Natural killer cell (primary cell): ENCODE results near the gene AP3B1. TPM values are rescaled to one million over a fixed set of nuclear protein-coding genes. Genes with fewer than 3 reads are reported as not detected.

Source experiments
- ATAC-seq, 3 donors: fragments of 150-1000 bp in 2 of 3; fragments of 200-7000 bp in 1 of 3; cut with Tn5 transposase; 1 replicate in 1 of 3; 2 replicates in 2 of 3; pipeline ENCODE4 v1.10.0; 2021; ENCODE audit warnings: mild to moderate bottlenecking in 2 of 3, moderate library complexity in 2 of 3
- DNase-seq, 2 donors: peaks; one replicate each; pipeline versions ENCODE4 v3.0.0 to v3.0.0-alpha.2; 2013 to 2021; ENCODE audit warnings: mixed read lengths in 1 of 2
- H3K27ac ChIP-seq: one replicate; pipeline ENCODE4 v1.5.1; 2013; ENCODE audit warnings: mild to moderate bottlenecking, low read length
- H3K27me3 ChIP-seq: one replicate; pipeline ENCODE4 v1.6.1; 2013; ENCODE audit warnings: low read length; ENCODE audit not compliant: control insufficient read depth, insufficient read depth
- H3K36me3 ChIP-seq: one replicate; pipeline ENCODE4 v1.6.1; 2013; ENCODE audit warnings: low read length; ENCODE audit not compliant: control insufficient read depth, insufficient read depth
- H3K4me1 ChIP-seq: one replicate; pipeline ENCODE4 v1.6.1; 2013; ENCODE audit warnings: low read length; ENCODE audit not compliant: control insufficient read depth, insufficient read depth
- H3K4me3 ChIP-seq: one replicate; pipeline ENCODE4 v1.5.1; 2013; ENCODE audit warnings: low read length
- H3K9me3 ChIP-seq: one replicate; pipeline ENCODE4 v1.6.1; 2013; ENCODE audit warnings: low read length; ENCODE audit not compliant: control insufficient read depth, insufficient read depth
- H3K27ac Mint-ChIP-seq, 2 donors: one replicate each; pipeline ENCODE4 v1.8.0; 2022; ENCODE audit warnings: mild to moderate bottlenecking in 2 of 2, mixed read lengths in 2 of 2, moderate library complexity in 1 of 2
- H3K27me3 Mint-ChIP-seq, 2 donors: one replicate each; pipeline ENCODE4 v1.8.0; 2022; ENCODE audit warnings: low read depth in 2 of 2, mixed read lengths in 2 of 2
- H3K36me3 Mint-ChIP-seq: one replicate; pipeline ENCODE4 v1.8.0; 2022; ENCODE audit warnings: mixed read lengths
- H3K4me1 Mint-ChIP-seq, 2 donors: one replicate each; pipeline ENCODE4 v1.8.0; 2022; ENCODE audit warnings: mixed read lengths in 2 of 2
- H3K4me3 Mint-ChIP-seq: one replicate; pipeline ENCODE4 v1.8.0; 2022; ENCODE audit warnings: mild to moderate bottlenecking, moderate library complexity, mixed read lengths
- H3K9me3 Mint-ChIP-seq, 2 donors: one replicate each; pipeline ENCODE4 v1.8.0; 2022; ENCODE audit warnings: mixed read lengths in 2 of 2
- CTCF ChIP-seq: fragments of 200-600 bp; IDR thresholded peaks from one replicate; pipeline ENCODE4 v1.8.0; 2022; ENCODE audit warnings: antibody characterized with exemption
- WGBS: methylation state at CpG from one replicate; pipeline ENCODE4 v1.1.7; 2013; ENCODE audit warnings: missing lambda C conversion rate; ENCODE audit not compliant: insufficient coverage; 5-methylcytosine and 5-hydroxymethylcytosine counted together
- intact Hi-C: fragments of 100-400 bp; cut with micrococcal nuclease; formaldehyde crosslinking; loops from one replicate; pipeline ENCODE4 v1.14.2; 2022
- total RNA-seq, 4 donors: library from RNA; stranded (reverse); fragments of 120-200 nt in 1 of 4; gene quantifications; one replicate each; pipeline versions ENCODE4 v1.2.3 to v1.2.4, GENCODE V29; 2013 to 2022

The AP3B1 gene
- total RNA-seq, 3 donors from 2014 or later (not counting 1 experiment from before 2014, with no cell fraction given) = 48.5 to 58.2 (median 56.2) TPM

- no peaks in the 10 kb centered on the region for H3K9me3 Mint-ChIP-seq
- Histone ChIP-seq H3K27ac (peak overlapping the region; percentile 13), H3K9me3 (no peaks in the 10 kb centered on the region), H3K4me3 (peak overlapping the region; percentile 10), H3K4me1 (no peaks in the 10 kb centered on the region), H3K36me3 (peaks cover 32% of the 10 kb centered on the region), H3K27me3 (no peaks in the 10 kb centered on the region)
- TF ChIP-seq CTCF = no peak
- H3K4me3 Mint-ChIP-seq = no peak overlapping the region
- H3K27me3 Mint-ChIP-seq = no peaks in the 10 kb centered on the region
- 77% methylated on average over 5 of the region's 5 CpGs for WGBS
- DNase-seq (no peak), ATAC-seq (no peak)
- H3K36me3 Mint-ChIP-seq = peaks cover 10% of the 10 kb centered on the region
- intact Hi-C loops = no loop called here
- peak overlapping the region in 1 of 2 donors; percentile 17 for H3K27ac Mint-ChIP-seq
- peaks cover 0 to 6% of the 10 kb centered on the region in 2 donors for H3K4me1 Mint-ChIP-seq
Observed at GRCh38 chr5:78113689-78114264, 180.7 kb downstream of the AP3B1 start.

- intact Hi-C loops = no loop called here
- peaks cover 10% of the 10 kb centered on the region for H3K36me3 Mint-ChIP-seq
Observed at GRCh38 chr5:78112931-78113330, 181.6 kb downstream of the AP3B1 start.

GRCh38 chr5:78109891-78110324, 184.6 kb downstream of the AP3B1 start:
- no peaks in the 10 kb centered on the region for H3K4me1 ChIP-seq
- 75% methylated on average over 2 of the region's 3 CpGs for WGBS
- no peak for TF ChIP-seq CTCF
- H3K4me1 Mint-ChIP-seq = peaks cover 0 to 11% of the 10 kb centered on the region in 2 donors
- peak overlapping the region; percentile 20 for H3K27ac ChIP-seq
- H3K36me3 ChIP-seq = peaks cover 32% of the 10 kb centered on the region
- H3K27ac Mint-ChIP-seq = no peak overlapping the region
- intact Hi-C loops = no loop called here
- no peak overlapping the region for H3K4me3 ChIP-seq
- DNase-seq = no peak
- no peaks in the 10 kb centered on the region for H3K9me3 ChIP-seq
- H3K4me3 Mint-ChIP-seq = no peak overlapping the region
- ATAC-seq = no peak
- H3K9me3 Mint-ChIP-seq = no peaks in the 10 kb centered on the region
- H3K27me3 Mint-ChIP-seq = no peaks in the 10 kb centered on the region
- peaks cover 5% of the 10 kb centered on the region for H3K36me3 Mint-ChIP-seq
- H3K27me3 ChIP-seq = no peaks in the 10 kb centered on the region

More at GRCh38 chr5:78112931-78113330, 181.6 kb downstream of the AP3B1 start:
- Histone ChIP-seq H3K27me3 (no peaks in the 10 kb centered on the region), H3K4me1 (no peaks in the 10 kb centered on the region), H3K9me3 (no peaks in the 10 kb centered on the region), H3K36me3 (peaks cover 34% of the 10 kb centered on the region), H3K4me3 (no peak overlapping the region), H3K27ac (no peak overlapping the region)
- no peaks in the 10 kb centered on the region for H3K27me3 Mint-ChIP-seq
- ATAC-seq (no peak), DNase-seq (no peak)
- no peak for TF ChIP-seq CTCF
- WGBS = 94% methylated on average over 8 of the region's 10 CpGs
- H3K4me1 Mint-ChIP-seq = peaks cover 0 to 6% of the 10 kb centered on the region in 2 donors
- no peaks in the 10 kb centered on the region for H3K9me3 Mint-ChIP-seq
- H3K27ac Mint-ChIP-seq = no peak overlapping the region
- H3K4me3 Mint-ChIP-seq = no peak overlapping the region

GRCh38 chr5:78108564-78108963, 185.9 kb downstream of the AP3B1 start:
- Mint-ChIP-seq H3K4me3 (no peak overlapping the region), H3K4me1 (peaks cover 0 to 11% of the 10 kb centered on the region in 2 donors), H3K27ac (no peak overlapping the region), H3K27me3 (no peaks in the 10 kb centered on the region), H3K9me3 (no peaks in the 10 kb centered on the region), H3K36me3 (no peaks in the 10 kb centered on the region)
- H3K9me3 ChIP-seq = no peaks in the 10 kb centered on the region
- peak overlapping the region; percentile 20 for H3K27ac ChIP-seq
- no peak overlapping the region for H3K4me3 ChIP-seq
- no peak for TF ChIP-seq CTCF
- no peaks in the 10 kb centered on the region for H3K4me1 ChIP-seq
- no peak for DNase-seq
- intact Hi-C loops = no loop called here
- H3K36me3 ChIP-seq = peaks cover 24% of the 10 kb centered on the region
- H3K27me3 ChIP-seq = no peaks in the 10 kb centered on the region
- no peak for ATAC-seq
- 67% methylated on average over 1 of the region's 3 CpGs for WGBS
